ENCODE measurements around the gene FAM221B. TPM values are rescaled to one million over a fixed set of nuclear protein-coding genes. Genes with fewer than 3 reads are reported as not detected.

FAM221B gene
- total and polyA plus RNA-seq, 4 experiments from 2014 or later = not detected

DNA sequence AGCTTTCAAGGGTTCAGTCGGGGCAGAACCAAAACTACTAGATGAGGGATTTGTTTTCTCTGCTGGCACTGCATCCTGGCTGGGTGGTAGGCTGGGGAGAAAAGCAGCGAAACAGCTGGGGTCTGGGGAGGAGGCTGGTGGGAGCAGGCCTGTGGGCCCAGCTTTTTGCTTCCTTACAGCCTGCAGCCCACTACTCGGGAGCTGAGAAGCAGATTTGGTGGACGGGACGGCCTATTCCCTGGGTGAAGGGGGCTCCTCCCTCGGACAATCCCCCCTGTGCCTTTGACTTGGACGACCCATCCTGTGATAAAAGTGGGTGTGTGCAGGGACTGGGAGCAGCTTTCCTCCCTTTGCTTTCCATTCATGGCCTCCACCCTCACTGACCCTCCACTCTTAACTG lies 28.0 kb downstream of the FAM221B start:
- no peaks in the 10 kb centered on the region for H3K27me3 Mint-ChIP-seq
- POLR2A ChIA-PET (ENCODE audit: partially characterized antibody) = interaction anchor here (0.6 kb wide), 1 partner anchor 36 kb away, joined by 3 read pairs; no protein-coding TSS in a partner anchor

DNA sequence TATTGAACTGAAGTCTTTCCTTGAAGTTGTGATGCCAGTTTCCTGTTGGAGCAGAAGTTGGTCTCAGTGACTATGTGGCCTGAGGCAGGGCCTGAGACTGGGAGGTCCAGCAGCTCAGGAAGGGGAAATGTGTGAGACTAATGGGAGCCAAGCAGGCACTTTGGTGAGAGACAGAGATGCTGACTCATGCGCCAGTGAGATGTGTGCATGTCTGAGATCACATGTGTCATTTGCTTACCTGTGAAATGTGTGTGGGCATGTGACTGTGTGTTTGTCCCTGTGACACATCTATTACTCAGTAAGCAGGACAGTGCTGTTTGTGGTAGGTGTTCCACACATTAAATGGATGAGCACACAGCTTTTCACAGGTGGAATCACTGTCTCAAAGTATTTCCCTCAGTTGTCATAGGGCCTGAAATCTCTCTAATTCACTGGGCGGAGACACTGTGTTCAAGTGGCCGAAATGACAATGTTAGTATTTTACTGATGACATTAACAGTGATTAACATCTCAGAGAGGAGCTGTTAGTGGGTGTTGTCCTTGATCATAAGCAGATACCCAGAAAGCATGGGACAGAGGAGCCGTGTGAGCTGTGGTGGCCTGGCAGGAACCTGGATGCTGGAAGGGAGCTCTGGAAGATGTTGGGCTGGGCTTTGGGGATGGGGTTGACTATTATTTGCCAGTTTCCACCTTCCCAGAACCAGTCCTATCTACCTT lies 29.7 kb downstream of the FAM221B start:
- H3K9me3 Mint-ChIP-seq = no peaks in the 10 kb centered on the region
- peak overlapping the region in 2 of 7 donors; percentile 48 to 72 for H3K27ac Mint-ChIP-seq

More for the DNA sequence above, 28.0 kb downstream of the FAM221B start:
- no peak overlapping the region for H3K4me3 Mint-ChIP-seq
- intact Hi-C loops (cut with micrococcal nuclease) = no loop called here
- no peak for DNase-seq
- CTCF ChIA-PET (ENCODE audit: partially characterized antibody) = interaction anchor here (2.4 kb wide), 1 partner anchor 11 kb away, joined by 9 read pairs; no protein-coding TSS in a partner anchor
- Histone ChIP-seq H3K27me3 (ENCODE audit: insufficient read depth, low read length) (no peaks in the 10 kb centered on the region), H3K4me1 (ENCODE audit: insufficient read depth, low read length) (no peaks in the 10 kb centered on the region), H3K27ac (ENCODE audit: low read depth, low read length) (no peak overlapping the region), H3K36me3 (ENCODE audit: insufficient read depth, low read length) (peaks cover 11% of the 10 kb centered on the region), H3K4me3 (ENCODE audit: low read length in 2 of 2) (no peak overlapping the region), H3K9me3 (ENCODE audit: control insufficient read depth in 1 of 2, low read length in 2 of 2) (no peaks in the 10 kb centered on the region)
- H3K4me1 Mint-ChIP-seq = peaks cover 0 to 4% (median 0%) of the 10 kb centered on the region in 4 donors
- no peak overlapping the region for H3K27ac Mint-ChIP-seq
- no peaks in the 10 kb centered on the region for H3K9me3 Mint-ChIP-seq
- H3K36me3 Mint-ChIP-seq = peaks cover 27 to 36% of the 10 kb centered on the region in 2 donors

DNA sequence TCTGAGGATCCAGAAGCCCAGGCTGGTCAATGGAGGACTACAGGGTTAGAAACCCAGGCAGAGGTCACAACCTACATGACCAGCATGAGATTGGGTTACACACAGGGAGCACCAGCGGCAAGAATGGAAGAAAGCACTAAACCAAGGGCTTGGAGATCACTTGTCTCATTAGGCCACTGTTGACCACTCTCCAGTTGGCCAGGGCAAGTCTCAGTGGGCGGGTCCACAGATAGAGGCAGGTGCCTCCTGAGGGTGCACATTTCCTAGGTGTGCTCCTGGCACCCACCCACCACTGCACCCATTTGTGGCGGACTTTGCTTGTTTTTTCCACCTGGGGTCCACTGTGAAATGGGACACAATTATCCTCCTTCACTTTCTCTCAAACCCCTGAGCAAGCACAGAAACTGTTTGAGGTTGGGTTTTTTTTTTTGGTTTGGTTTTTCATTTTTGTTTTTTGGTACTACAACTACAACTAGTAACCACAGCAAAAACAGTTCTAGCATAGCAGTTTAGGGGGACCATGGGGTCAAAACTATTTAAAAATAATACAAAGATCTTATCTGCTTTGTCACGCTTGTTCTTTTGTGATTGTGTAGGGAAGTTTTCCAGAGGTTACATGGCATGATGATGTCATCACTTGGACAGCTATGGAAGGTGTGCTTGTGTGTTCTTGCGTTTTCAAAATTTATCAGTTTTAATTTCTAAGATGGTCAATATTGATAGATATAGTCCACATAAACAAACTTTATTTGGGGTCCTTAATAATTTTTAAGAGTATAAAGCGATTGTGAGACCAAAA lies 31.0 kb downstream of the FAM221B start:
- H3K27ac ChIP-seq (ENCODE audit: low read depth, low read length) = no peak overlapping the region
- Mint-ChIP-seq H3K27ac (peak overlapping the region in 4 of 7 donors; percentile 15 to 58 (median 44)), H3K9me3 (no peaks in the 10 kb centered on the region), H3K4me1 (peaks cover 5 to 12% (median 5%) of the 10 kb centered on the region in 4 donors), H3K4me3 (no peak overlapping the region), H3K27me3 (no peaks in the 10 kb centered on the region), H3K36me3 (peaks cover 23 to 25% of the 10 kb centered on the region in 2 donors)
- DNase-seq = no peak
- H3K27me3 ChIP-seq (ENCODE audit: insufficient read depth, low read length) = no peaks in the 10 kb centered on the region
- peaks cover 3% of the 10 kb centered on the region for H3K36me3 ChIP-seq (ENCODE audit: insufficient read depth, low read length)
- H3K9me3 ChIP-seq (ENCODE audit: control insufficient read depth in 1 of 2, low read length in 2 of 2) = no peaks in the 10 kb centered on the region
- intact Hi-C loops (cut with micrococcal nuclease) = no loop called here
- no peaks in the 10 kb centered on the region for H3K4me1 ChIP-seq (ENCODE audit: insufficient read depth, low read length)
- H3K4me3 ChIP-seq (ENCODE audit: low read length in 2 of 2) = no peak overlapping the region
- POLR2A ChIA-PET (ENCODE audit: partially characterized antibody) = no interaction called here
- CTCF ChIA-PET (ENCODE audit: partially characterized antibody) = interaction anchor here (0.8 to 1.7 kb wide), 3 partner anchors 9 to 85 kb away, joined by 3 to 11 read pairs (median 4); no protein-coding TSS in a partner anchor

More for the DNA sequence above, 29.7 kb downstream of the FAM221B start:
- CTCF ChIA-PET (ENCODE audit: partially characterized antibody) = interaction anchor here (0.9 to 1.9 kb wide), 3 partner anchors 8 to 12 kb away, joined by 3 to 9 read pairs (median 4); no protein-coding TSS in a partner anchor
- no peaks in the 10 kb centered on the region for H3K27me3 Mint-ChIP-seq
- no peaks in the 10 kb centered on the region for H3K4me1 ChIP-seq (ENCODE audit: insufficient read depth, low read length)
- DNase-seq = no peak
- no peaks in the 10 kb centered on the region for H3K9me3 ChIP-seq (ENCODE audit: control insufficient read depth in 1 of 2, low read length in 2 of 2)
- H3K4me3 Mint-ChIP-seq = no peak overlapping the region
- peaks cover 27 to 29% of the 10 kb centered on the region in 2 donors for H3K36me3 Mint-ChIP-seq
- H3K27me3 ChIP-seq (ENCODE audit: insufficient read depth, low read length) = no peaks in the 10 kb centered on the region
- POLR2A ChIA-PET (ENCODE audit: partially characterized antibody) = no interaction called here
- peaks cover 7% of the 10 kb centered on the region for H3K36me3 ChIP-seq (ENCODE audit: insufficient read depth, low read length)
- no peak overlapping the region for H3K27ac ChIP-seq (ENCODE audit: low read depth, low read length)
- H3K4me3 ChIP-seq (ENCODE audit: low read length in 2 of 2) = no peak overlapping the region
- intact Hi-C loops (cut with micrococcal nuclease) = no loop called here
- H3K4me1 Mint-ChIP-seq = peaks cover 0 to 9% (median 5%) of the 10 kb centered on the region in 4 donors

DNA sequence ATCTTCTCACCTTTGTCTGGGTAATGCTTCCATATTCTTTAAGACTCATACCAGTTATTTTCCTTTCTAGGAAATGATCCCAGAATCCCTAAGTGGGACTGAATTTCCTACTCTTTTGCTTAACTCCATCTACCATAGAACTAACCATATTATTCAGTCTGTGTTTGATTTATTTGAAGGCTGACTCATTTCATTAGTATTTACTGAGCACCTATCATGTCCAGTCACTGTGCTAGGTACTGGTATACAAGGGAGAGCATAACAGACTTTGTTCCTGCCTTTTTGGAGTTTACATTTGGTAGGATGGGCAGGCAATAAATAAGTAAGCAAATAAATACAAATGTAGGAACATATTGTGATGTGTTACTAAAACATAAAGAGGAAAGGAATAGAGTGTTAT lies 32.8 kb downstream of the FAM221B start:
- H3K4me3 ChIP-seq (ENCODE audit: low read length in 2 of 2) = no peak overlapping the region
- Mint-ChIP-seq H3K27me3 (no peaks in the 10 kb centered on the region), H3K27ac (peak overlapping the region in 1 of 7 donors; percentile 71), H3K4me3 (no peak overlapping the region), H3K9me3 (peaks cover 0 to under 1% (median 0%) of the 10 kb centered on the region in 8 donors), H3K4me1 (peaks cover 5 to 12% (median 5%) of the 10 kb centered on the region in 4 donors), H3K36me3 (peaks cover 10 to 12% of the 10 kb centered on the region in 2 donors)
- H3K36me3 ChIP-seq (ENCODE audit: insufficient read depth, low read length) = no peaks in the 10 kb centered on the region
- no peak overlapping the region for H3K27ac ChIP-seq (ENCODE audit: low read depth, low read length)
- CTCF ChIA-PET (ENCODE audit: partially characterized antibody) = interaction anchor here (0.9 to 1.6 kb wide), 2 partner anchors 31 to 86 kb away, joined by 3 to 11 read pairs; no protein-coding TSS in a partner anchor
- no peaks in the 10 kb centered on the region for H3K4me1 ChIP-seq (ENCODE audit: insufficient read depth, low read length)
- no peak for DNase-seq
- H3K9me3 ChIP-seq (ENCODE audit: control insufficient read depth in 1 of 2, low read length in 2 of 2) = no peaks in the 10 kb centered on the region
- POLR2A ChIA-PET (ENCODE audit: partially characterized antibody) = no interaction called here
- no peaks in the 10 kb centered on the region for H3K27me3 ChIP-seq (ENCODE audit: insufficient read depth, low read length)
- intact Hi-C loops (cut with micrococcal nuclease) = no loop called here

DNA sequence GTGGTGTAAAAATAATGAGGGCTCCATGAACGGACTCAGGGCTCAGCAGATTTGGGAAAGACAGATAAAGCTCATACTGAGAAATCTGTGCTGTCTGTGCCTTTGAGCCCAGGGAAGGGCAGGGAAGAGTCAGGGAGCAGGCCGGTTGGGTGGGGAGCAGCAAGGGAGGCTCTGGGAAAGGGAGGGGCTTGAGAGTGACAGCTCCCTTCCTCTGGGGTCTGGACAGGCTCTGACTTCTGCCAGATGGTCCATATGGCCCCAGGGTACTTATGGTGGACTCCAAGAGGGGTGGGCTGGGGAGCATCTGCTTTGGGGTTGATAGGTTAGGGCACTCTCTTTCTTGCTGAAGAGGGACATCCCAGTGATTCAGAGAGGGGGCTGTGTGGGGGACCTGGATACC lies 35.1 kb downstream of the FAM221B start:
- H3K27ac Mint-ChIP-seq = peak overlapping the region in 3 of 7 donors; percentile 42 to 71 (median 64)
- Histone ChIP-seq H3K4me1 (ENCODE audit: insufficient read depth, low read length) (no peaks in the 10 kb centered on the region), H3K27me3 (ENCODE audit: insufficient read depth, low read length) (no peaks in the 10 kb centered on the region), H3K4me3 (ENCODE audit: low read length in 2 of 2) (no peak overlapping the region), H3K27ac (ENCODE audit: low read depth, low read length) (no peak overlapping the region), H3K36me3 (ENCODE audit: insufficient read depth, low read length) (no peaks in the 10 kb centered on the region), H3K9me3 (ENCODE audit: control insufficient read depth in 1 of 2, low read length in 2 of 2) (no peaks in the 10 kb centered on the region)
- intact Hi-C loops (cut with micrococcal nuclease) = no loop called here
- ChIA-PET POLR2A (ENCODE audit: partially characterized antibody) (no interaction called here), CTCF (ENCODE audit: partially characterized antibody) (interaction anchor here (0.6 to 1.7 kb wide), 5 partner anchors 33 to 135 kb away, joined by 3 to 6 read pairs (median 4); partner anchors contain the start of genes CCDC107 and RMRP)
- H3K27me3 Mint-ChIP-seq = no peaks in the 10 kb centered on the region
- H3K4me1 Mint-ChIP-seq = peaks cover 7 to 12% (median 8%) of the 10 kb centered on the region in 4 donors
- H3K4me3 Mint-ChIP-seq = no peak overlapping the region
- H3K9me3 Mint-ChIP-seq = peaks cover 0 to 3% (median 0%) of the 10 kb centered on the region in 8 donors
- no peak for DNase-seq
- H3K36me3 Mint-ChIP-seq = peaks cover 5 to 15% of the 10 kb centered on the region in 2 donors

DNA sequence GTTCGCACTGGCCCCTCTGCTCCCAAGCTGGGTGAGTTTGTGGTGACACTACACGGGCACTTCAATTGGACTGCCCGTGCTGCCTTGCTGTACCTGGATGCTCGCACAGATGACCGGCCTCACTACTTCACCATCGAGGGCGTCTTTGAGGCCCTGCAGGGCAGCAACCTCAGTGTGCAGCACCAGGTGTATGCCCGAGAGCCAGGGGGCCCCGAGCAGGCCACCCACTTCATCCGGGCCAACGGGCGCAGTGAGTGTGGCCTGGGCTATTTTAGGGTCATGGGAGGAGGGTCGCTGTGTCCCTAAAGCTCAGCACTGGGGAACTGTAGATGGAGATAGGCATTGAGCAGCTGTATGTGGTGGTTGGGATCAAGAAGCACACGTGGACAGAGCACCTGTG lies 35.7 kb downstream of the FAM221B start:
- no peaks in the 10 kb centered on the region for H3K27me3 ChIP-seq (ENCODE audit: insufficient read depth, low read length)
- Mint-ChIP-seq H3K27me3 (no peaks in the 10 kb centered on the region), H3K36me3 (peaks cover 7 to 17% of the 10 kb centered on the region in 2 donors), H3K4me3 (peak overlapping the region in 1 of 8 donors; percentile 22), H3K9me3 (peaks cover 0 to 3% (median 0%) of the 10 kb centered on the region in 8 donors), H3K27ac (peak overlapping the region in 2 of 7 donors; percentile 16 to 37), H3K4me1 (peaks cover 7 to 12% (median 8%) of the 10 kb centered on the region in 4 donors)
- intact Hi-C loops (cut with micrococcal nuclease) = no loop called here
- H3K36me3 ChIP-seq (ENCODE audit: insufficient read depth, low read length) = peaks cover 1% of the 10 kb centered on the region
- POLR2A ChIA-PET (ENCODE audit: partially characterized antibody) = no interaction called here
- H3K27ac ChIP-seq (ENCODE audit: low read depth, low read length) = no peak overlapping the region
- no peak overlapping the region for H3K4me3 ChIP-seq (ENCODE audit: low read length in 2 of 2)
- no peak for DNase-seq
- CTCF ChIA-PET (ENCODE audit: partially characterized antibody) = interaction anchor here (0.6 to 1.8 kb wide), 7 partner anchors 34 to 135 kb away, joined by 3 to 10 read pairs (median 4); partner anchors contain the start of genes CCDC107 and RMRP
- H3K9me3 ChIP-seq (ENCODE audit: control insufficient read depth in 1 of 2, low read length in 2 of 2) = no peaks in the 10 kb centered on the region
- no peaks in the 10 kb centered on the region for H3K4me1 ChIP-seq (ENCODE audit: insufficient read depth, low read length)

All from CD4-positive, alpha-beta memory T cell (primary cell).